Measurements from ENCODE around the gene CTNNA3. TPM values are rescaled to one million over a fixed set of nuclear protein-coding genes. Genes with fewer than 3 reads are reported as not detected.

The CTNNA3 gene
- total and polyA plus RNA-seq, 2 donors (not counting 3 experiments of a cell fraction or from before 2014, with no cell fraction given) = not detected

GRCh38 chr10:67100951-67101350 is 595.0 kb downstream of the CTNNA3 start:
- POLR2A ChIA-PET = no interaction called here
- H3K4me3 ChIP-seq (replicated peaks in 1 of 3; ENCODE audit: insufficient read depth in 1 of 3, low read depth in 1 of 3, low read length in 3 of 3) = no peak overlapping the region
- no peaks in the 10 kb centered on the region for H3K4me1 ChIP-seq (ENCODE audit: control insufficient read depth, extremely low read depth, insufficient read depth, low read length)
- H3K36me3 ChIP-seq (ENCODE audit: control insufficient read depth in 2 of 2, extremely low read depth in 1 of 2, insufficient read depth in 2 of 2, low read length in 2 of 2) = no peaks in the 10 kb centered on the region
- no peaks in the 10 kb centered on the region for H3K27me3 ChIP-seq (ENCODE audit: control insufficient read depth in 2 of 2, insufficient read depth in 2 of 2, low read length in 2 of 2)
- FAIRE-seq (no peak), DNase-seq (ENCODE audit: low read depth, low spot score) (no peak)
- TF ChIP-seq CTCF (IDR thresholded peaks at IDR 0.05; ENCODE audit: extremely low read depth in 1 of 2, insufficient read depth in 1 of 2, low read depth in 1 of 2, low read length in 2 of 2) = no peak
- no peak for TF ChIP-seq EZH2 (IDR thresholded peaks at IDR 0.05; ENCODE audit: borderline replicate concordance, low read depth, low read length, severe bottlenecking)
- no peak for TF ChIP-seq MYC (IDR thresholded peaks at IDR 0.05; ENCODE audit: low read depth, low read length)
- no peak for TF ChIP-seq JUN (IDR thresholded peaks at IDR 0.05; ENCODE audit: borderline replicate concordance, insufficient read depth, insufficient read length, low read depth)
- TF ChIP-seq POLR2AphosphoS5 (IDR thresholded peaks at IDR 0.05; ENCODE audit: insufficient read depth, low read depth, low read length) = no peak
- TF ChIP-seq POLR2A (IDR thresholded peaks at IDR 0.05; ENCODE audit: low read depth, low read length) = no peak
- no peaks in the 10 kb centered on the region for H3K9me3 ChIP-seq (replicated peaks; ENCODE audit: control insufficient read depth, insufficient read depth, low read length)
- dilution Hi-C loops (cut with MboI; ENCODE audit: extremely low pct_ligation_motif_present, low sequenced_read_pairs) = no loop called here
- no TSS peak for BruUV-seq (replicated peaks)
- H3K9ac ChIP-seq (replicated peaks; ENCODE audit: extremely low read depth, insufficient read depth, low read length) = no peak overlapping the region
- H3K4me2 ChIP-seq (ENCODE audit: insufficient read depth, low read length) = no peak overlapping the region
- no peaks in the 10 kb centered on the region for H3K79me2 ChIP-seq (ENCODE audit: control insufficient read depth, insufficient read depth, low read length)
- H4K20me1 ChIP-seq (replicated peaks; ENCODE audit: control insufficient read depth, extremely low read depth, insufficient read depth, low read length) = no peaks in the 10 kb centered on the region
- H2AFZ ChIP-seq (ENCODE audit: low read depth, low read length) = no peak overlapping the region
- CTCF ChIA-PET = interaction anchor here (1.1 kb wide), 1 partner anchor 10 kb away, joined by 3 read pairs; no protein-coding TSS in a partner anchor
- intact Hi-C loops (cut with micrococcal nuclease) = no loop called here
- H3K27ac ChIP-seq (ENCODE audit: insufficient read depth, low read depth, low read length) = no peak overlapping the region
- no peaks in the 10 kb centered on the region for H3K9me1 ChIP-seq (replicated peaks; ENCODE audit: control insufficient read depth, extremely low read depth, insufficient read depth, low read length)

DNA sequence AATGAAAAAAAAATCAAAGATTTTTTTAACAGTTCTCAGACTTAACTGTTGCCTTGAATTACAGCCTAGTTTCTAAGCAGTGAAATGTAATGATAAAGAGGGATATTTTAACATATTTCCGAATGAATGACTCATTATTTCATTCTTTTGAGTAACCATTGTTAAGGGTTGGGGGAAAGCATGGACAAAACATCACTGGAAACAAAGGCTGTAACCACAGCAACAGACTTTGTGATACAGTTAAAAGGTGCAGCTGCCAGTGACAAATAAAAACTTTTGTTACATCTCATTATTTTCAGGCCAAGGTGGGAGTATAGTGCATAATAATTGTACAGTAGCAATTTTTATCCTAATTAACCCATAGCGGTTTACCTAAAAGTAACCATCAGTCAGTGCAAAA is 597.5 kb downstream of the CTNNA3 start:
- H3K9me1 ChIP-seq (replicated peaks; ENCODE audit: control insufficient read depth, extremely low read depth, insufficient read depth, low read length) = no peaks in the 10 kb centered on the region
- H3K4me1 ChIP-seq (ENCODE audit: control insufficient read depth, extremely low read depth, insufficient read depth, low read length) = no peaks in the 10 kb centered on the region
- H3K27ac ChIP-seq (ENCODE audit: insufficient read depth, low read depth, low read length) = no peak overlapping the region
- no peak overlapping the region for H3K4me2 ChIP-seq (ENCODE audit: insufficient read depth, low read length)
- dilution Hi-C loops (cut with MboI; ENCODE audit: extremely low pct_ligation_motif_present, low sequenced_read_pairs) (no loop called here), intact Hi-C loops (cut with micrococcal nuclease) (no loop called here)
- ChIA-PET POLR2A (no interaction called here), CTCF (no interaction called here)
- BruUV-seq (replicated peaks) = no TSS peak
- TF ChIP-seq CTCF (IDR thresholded peaks at IDR 0.05; ENCODE audit: extremely low read depth in 1 of 2, insufficient read depth in 1 of 2, low read depth in 1 of 2, low read length in 2 of 2) = no peak
- no peaks in the 10 kb centered on the region for H3K79me2 ChIP-seq (ENCODE audit: control insufficient read depth, insufficient read depth, low read length)
- H4K20me1 ChIP-seq (replicated peaks; ENCODE audit: control insufficient read depth, extremely low read depth, insufficient read depth, low read length) = no peaks in the 10 kb centered on the region
- H3K9ac ChIP-seq (replicated peaks; ENCODE audit: extremely low read depth, insufficient read depth, low read length) = no peak overlapping the region
- FAIRE-seq (no peak), DNase-seq (ENCODE audit: low read depth, low spot score) (peak; percentile 2)
- no peaks in the 10 kb centered on the region for H3K27me3 ChIP-seq (ENCODE audit: control insufficient read depth in 2 of 2, insufficient read depth in 2 of 2, low read length in 2 of 2)
- no peak overlapping the region for H3K4me3 ChIP-seq (replicated peaks in 1 of 3; ENCODE audit: insufficient read depth in 1 of 3, low read depth in 1 of 3, low read length in 3 of 3)
- H3K9me3 ChIP-seq (replicated peaks; ENCODE audit: control insufficient read depth, insufficient read depth, low read length) = no peaks in the 10 kb centered on the region
- no peak overlapping the region for H2AFZ ChIP-seq (ENCODE audit: low read depth, low read length)
- H3K36me3 ChIP-seq (ENCODE audit: control insufficient read depth in 2 of 2, extremely low read depth in 1 of 2, insufficient read depth in 2 of 2, low read length in 2 of 2) = no peaks in the 10 kb centered on the region
